ENCODE data around the gene CCDC91. TPM values are rescaled to one million over a fixed set of nuclear protein-coding genes. Genes with fewer than 3 reads are reported as not detected.

Gene CCDC91
- total and polyA plus RNA-seq, 9 of the 15 experiments (the other 6 are each of a cell fraction or from before 2014, with no cell fraction given), result 10.1 to 31.1 (median 26.3) TPM

- TF ChIP-seq CTCFL (IDR thresholded peaks at IDR 0.05; ENCODE audit: borderline replicate concordance, insufficient read depth, low read depth, low read length, poor library complexity, severe bottlenecking) (no peak), NCOR1 (IDR thresholded peaks at IDR 0.05) (no peak), CXXC5 (CRISPR knock-in tag; IDR thresholded peaks at IDR 0.05) (no peak), ESRRA (IDR thresholded peaks at IDR 0.05; ENCODE audit: borderline replicate concordance, low read depth) (no peak), ARID3A (IDR thresholded peaks at IDR 0.05; ENCODE audit: borderline replicate concordance, low read depth, low read length) (no peak), POLR2B (IDR thresholded peaks at IDR 0.05; ENCODE audit: low read depth, partially characterized antibody) (no peak)
These were observed 12.8 kb upstream of the CCDC91 start (continued) for GRCh38 chr12:28177461-28177860.

GRCh38 chr12:28177905-28178304 lies 12.4 kb upstream of the CCDC91 start:
- Histone ChIP-seq H3K9me1 (ENCODE audit: control insufficient read depth, insufficient read depth, low read length) (no peaks in the 10 kb centered on the region), H3K27me3 (ENCODE audit: control insufficient read depth in 2 of 2, insufficient read depth in 2 of 2, low read length in 2 of 2) (no peaks in the 10 kb centered on the region), H3K4me3 (no peak overlapping the region), H3K4me1 (replicated peaks in 1 of 2; ENCODE audit: control insufficient read depth in 2 of 2, insufficient read depth in 2 of 2, low read length in 2 of 2) (no peaks in the 10 kb centered on the region), H3K27ac (ENCODE audit: extremely low read depth, low read depth, low read length) (no peak overlapping the region), H3K79me2 (ENCODE audit: control insufficient read depth, insufficient read depth, low read length) (no peaks in the 10 kb centered on the region), H3K9ac (ENCODE audit: insufficient read depth in 1 of 2, low read depth in 2 of 2, low read length in 2 of 2) (no peak overlapping the region), H2AFZ (ENCODE audit: low read depth, low read length) (no peak overlapping the region), H3K9me3 (replicated peaks; ENCODE audit: control insufficient read depth, insufficient read depth, low read depth, low read length) (no peaks in the 10 kb centered on the region), H3K36me3 (ENCODE audit: control insufficient read depth, insufficient read depth, low read length) (no peaks in the 10 kb centered on the region), H3K4me2 (ENCODE audit: insufficient read depth, low read length) (no peak overlapping the region), H4K20me1 (replicated peaks; ENCODE audit: control insufficient read depth, insufficient read depth, low read length) (no peaks in the 10 kb centered on the region)
- no TSS peak for BruUV-seq (replicated peaks)
- intact Hi-C loops (cut with micrococcal nuclease) (loop anchor here (1.0 to 10.0 kb wide), 2 partner anchors 211 to 443 kb away; no protein-coding TSS in a partner anchor), in situ Hi-C loops (cut with MboI) (loop anchor here (10.0 kb wide), 2 partner anchors 203 to 453 kb away; partner anchors contain the start of gene PTHLH)
- CTCF ChIA-PET (ENCODE audit: low intra/inter-chr PET ratio), result no interaction called here
- no peak for FAIRE-seq
- ATAC-seq, result no peak
- POLR2A ChIA-PET, result interaction anchor here (0.6 to 1.6 kb wide), 2 partner anchors 13 to 1028 kb away, joined by 3 read pairs; no protein-coding TSS in a partner anchor
- TF ChIP-seq ILK (tag; IDR thresholded peaks at IDR 0.05; ENCODE audit: borderline replicate concordance, low read depth) (no peak), SPI1 (IDR thresholded peaks at IDR 0.05; ENCODE audit: borderline replicate concordance, low read depth, low read length) (no peak), POLR2A (conservative IDR thresholded peaks at IDR 0.05) (no peak)
- DNase-seq (ENCODE audit: extremely low read depth in 1 of 4, low spot score in 3 of 4), result no peak
